Neural cell (in vitro differentiated cells): Measurements from ENCODE around the gene ADGRF3. TPM values are rescaled to one million over a fixed set of nuclear protein-coding genes. Genes with fewer than 3 reads are reported as not detected.

Experiments used
- H2AFZ ChIP-seq: fragments of 200-600, 300-800 bp; sonication (generic), shearing (Covaris generic); 2 replicates; pipeline ENCODE4 v1.6.0; 2014; ENCODE audit warnings: low read depth, mild to moderate bottlenecking, antibody characterized with exemption, low read length, moderate library complexity
- H3F3A ChIP-seq: fragments of 200-600 bp; shearing (Covaris generic); 2 replicates; pipeline ENCODE4 v1.6.1; 2016; ENCODE audit warnings: mild to moderate bottlenecking, moderate library complexity, mixed read lengths, antibody characterized with exemption, low read length; ENCODE audit not compliant: insufficient read depth, poor library complexity, severe bottlenecking
- H3K27ac ChIP-seq: fragments of 200-600, 300-800 bp; sonication (generic), shearing (Covaris generic); 2 replicates; pipeline ENCODE4 v1.5.1; 2014; ENCODE audit warnings: mild to moderate bottlenecking, low read length, moderate library complexity
- H3K27me3 ChIP-seq: fragments of 300-800, 200-600 bp; sonication (generic), shearing (Covaris generic); 2 replicates; pipeline ENCODE4 v1.6.0; 2014; ENCODE audit warnings: mild to moderate bottlenecking, low read depth, low read length, moderate library complexity; ENCODE audit not compliant: insufficient read depth
- H3K36me3 ChIP-seq: fragments of 300-800, 200-600 bp; sonication (generic), shearing (Covaris generic); 2 replicates; pipeline ENCODE4 v1.5.1; 2014; ENCODE audit warnings: mild to moderate bottlenecking, antibody characterized with exemption, low read length, moderate library complexity; ENCODE audit not compliant: insufficient read depth
- H3K4me2 ChIP-seq: fragments of 300-800, 200-600 bp; sonication (generic), shearing (Covaris generic); 2 replicates; pipeline ENCODE4 v1.6.0; 2014; ENCODE audit warnings: mild to moderate bottlenecking, low read length
- H3K4me3 ChIP-seq: fragments of 300-800, 200-600 bp; sonication (generic), shearing (Covaris generic); 2 replicates; pipeline ENCODE4 v1.5.1; 2014; ENCODE audit warnings: mild to moderate bottlenecking, low read length, moderate library complexity
- H3K79me2 ChIP-seq: fragments of 200-600 bp; shearing (Covaris generic); replicated peaks from 2 replicates; pipeline ENCODE4 v1.6.0; 2014; ENCODE audit warnings: mild to moderate bottlenecking, low read length, moderate library complexity; ENCODE audit not compliant: insufficient read depth
- H3K9ac ChIP-seq: fragments of 300-800, 200-600 bp; sonication (generic), shearing (Covaris generic); 2 replicates; pipeline ENCODE4 v1.6.1; 2016; ENCODE audit warnings: mild to moderate bottlenecking, low read length, mixed read lengths
- H3K9me2 ChIP-seq: fragments of 200-600 bp; shearing (Covaris generic); 2 replicates; pipeline ENCODE4 v1.6.1; 2016; ENCODE audit warnings: mild to moderate bottlenecking, low read length, mixed read lengths; ENCODE audit not compliant: insufficient read depth
- H3K9me3 ChIP-seq: fragments of 200-600, 300-800 bp; sonication (generic), shearing (Covaris generic); 2 replicates; pipeline ENCODE4 v1.6.1; 2016; ENCODE audit warnings: mild to moderate bottlenecking, mixed run types, low read length, moderate library complexity, mixed read lengths
- H4K20me1 ChIP-seq: fragments of 200-600 bp; shearing (Covaris generic); 2 replicates; pipeline ENCODE4 v1.6.1; 2016; ENCODE audit warnings: mild to moderate bottlenecking, mixed run types; ENCODE audit not compliant: insufficient read depth
- CTCF ChIP-seq: fragments of 450-650 bp; IDR thresholded peaks from 2 replicates; pipeline ENCODE4 v1.5.1; 2014; ENCODE audit warnings: antibody characterized with exemption, mild to moderate bottlenecking, moderate library complexity; ENCODE audit not compliant: poor library complexity, severe bottlenecking
- EP300 ChIP-seq: fragments of 450-650 bp; conservative IDR thresholded peaks from 2 replicates; pipeline ENCODE4 v1.6.1; 2014; ENCODE audit warnings: antibody characterized with exemption, mild to moderate bottlenecking, moderate library complexity; ENCODE audit not compliant: poor library complexity, severe bottlenecking
- EZH2 ChIP-seq: fragments of 200-600, 300-800 bp; shearing (Covaris generic), sonication (generic); IDR thresholded peaks from 2 replicates; pipeline ENCODE4 v1.6.1; 2014; ENCODE audit warnings: antibody characterized with exemption, low read length, borderline replicate concordance, mild to moderate bottlenecking; ENCODE audit not compliant: insufficient read depth, poor library complexity, severe bottlenecking
- MXI1 ChIP-seq: fragments of 450-650 bp; conservative IDR thresholded peaks from 2 replicates; pipeline ENCODE4 v1.6.1; 2014; ENCODE audit warnings: antibody characterized with exemption, mild to moderate bottlenecking; ENCODE audit not compliant: poor library complexity, severe bottlenecking
- POLR2AphosphoS5 ChIP-seq: IDR thresholded peaks from 2 replicates; pipeline ENCODE4 v1.6.1; 2012
- RAD21 ChIP-seq: fragments of 450-650 bp; conservative IDR thresholded peaks from 2 replicates; pipeline ENCODE4 v1.6.1; 2014; ENCODE audit warnings: antibody characterized with exemption, mild to moderate bottlenecking, moderate library complexity
- REST ChIP-seq: IDR thresholded peaks from 2 replicates; pipeline ENCODE4 v1.6.1; 2012; ENCODE audit warnings: borderline replicate concordance
- SMC3 ChIP-seq: fragments of 450-650 bp; conservative IDR thresholded peaks from 2 replicates; pipeline ENCODE4 v1.6.1; 2014; ENCODE audit warnings: antibody characterized with exemption, mild to moderate bottlenecking, moderate library complexity; ENCODE audit not compliant: poor library complexity
- TAF1 ChIP-seq: IDR thresholded peaks from 2 replicates; pipeline ENCODE4 v1.6.1; 2012; ENCODE audit warnings: low read depth
- polyA plus RNA-seq: library from polyadenylated mRNA; depleted of rRNA; stranded (reverse); fragments of >200 nt; gene quantifications from 2 replicates; pipeline ENCODE4 v1.2.3, GENCODE V29; 2014

ADGRF3 gene
- polyA plus RNA-seq, 1 donor from 2014 or later: 0.42 TPM

GRCh38 chr2:26285931-26286330, 60.7 kb downstream of the ADGRF3 start:
- H3K79me2 ChIP-seq: no peaks in the 10 kb centered on the region
- H3K27ac ChIP-seq: no peak overlapping the region
- TF ChIP-seq RAD21 (no peak), EZH2 (no peak), POLR2AphosphoS5 (no peak), MXI1 (no peak), EP300 (no peak), SMC3 (no peak), TAF1 (no peak), CTCF (no peak), REST (no peak)
- no peaks in the 10 kb centered on the region for H3K27me3 ChIP-seq
- H3K9me2 ChIP-seq: no peaks in the 10 kb centered on the region
- H3K4me2 ChIP-seq: no peak overlapping the region
- no peak overlapping the region for H3K9ac ChIP-seq
- no peaks in the 10 kb centered on the region for H4K20me1 ChIP-seq
- H3K9me3 ChIP-seq: no peaks in the 10 kb centered on the region
- no peaks in the 10 kb centered on the region for H3F3A ChIP-seq
- peaks cover 7% of the 10 kb centered on the region for H3K36me3 ChIP-seq
- no peak overlapping the region for H2AFZ ChIP-seq
- no peak overlapping the region for H3K4me3 ChIP-seq

GRCh38 chr2:26284132-26284531, 62.5 kb downstream of the ADGRF3 start:
- no peak for TF ChIP-seq CTCF
- no peak for TF ChIP-seq RAD21
- no peak for TF ChIP-seq MXI1
- no peak for TF ChIP-seq EZH2
- no peak for TF ChIP-seq SMC3
- no peak overlapping the region for H3K4me3 ChIP-seq
- H3K4me2 ChIP-seq: no peak overlapping the region
- H4K20me1 ChIP-seq: no peaks in the 10 kb centered on the region
- no peak overlapping the region for H3K27ac ChIP-seq
- H3K9ac ChIP-seq: no peak overlapping the region
- no peaks in the 10 kb centered on the region for H3K9me3 ChIP-seq
- H3K9me2 ChIP-seq: no peaks in the 10 kb centered on the region
- no peak overlapping the region for H2AFZ ChIP-seq
- H3F3A ChIP-seq: no peaks in the 10 kb centered on the region
- H3K79me2 ChIP-seq: no peaks in the 10 kb centered on the region
- no peaks in the 10 kb centered on the region for H3K27me3 ChIP-seq
- H3K36me3 ChIP-seq: peaks cover 7% of the 10 kb centered on the region
